Measurements from ENCODE around the gene CNTNAP2. TPM values are rescaled to one million over a fixed set of nuclear protein-coding genes. Genes with fewer than 3 reads are reported as not detected.

CNTNAP2 gene
- total and polyA plus RNA-seq, 2 of the 4 experiments (the other 2 are of a cell fraction) = not detected

GRCh38 chr7:147857152-147858140, 1740.8 kb downstream of the CNTNAP2 start:
- ATAC-seq (ENCODE audit: low read depth) = no peak
- no peak overlapping the region for H2BK5ac ChIP-seq (ENCODE audit: low read depth, low read length, poor library complexity, severe bottlenecking)
- CTCF ChIA-PET = interaction anchor here (0.5 kb wide), 1 partner anchor 9 kb away, joined by 4 read pairs; no protein-coding TSS in a partner anchor
- TF ChIP-seq POLR2A (IDR thresholded peaks at IDR 0.05; ENCODE audit: low read depth, low read length) (no peak), RAD21 (IDR thresholded peaks at IDR 0.05; ENCODE audit: low read length) (no peak), BHLHE40 (IDR thresholded peaks at IDR 0.05; ENCODE audit: low read depth, low read length) (no peak), MAFK (IDR thresholded peaks at IDR 0.05; ENCODE audit: low read depth, low read length) (no peak), CHD1 (IDR thresholded peaks at IDR 0.05; ENCODE audit: low read depth, low read length) (no peak), MAZ (IDR thresholded peaks at IDR 0.05; ENCODE audit: borderline replicate concordance, low read depth, low read length) (no peak), MXI1 (IDR thresholded peaks at IDR 0.05; ENCODE audit: borderline replicate concordance, low read depth, low read length) (no peak), RCOR1 (IDR thresholded peaks at IDR 0.05; ENCODE audit: insufficient replicate concordance, low read length) (no peak), USF2 (IDR thresholded peaks at IDR 0.05; ENCODE audit: low read depth, low read length) (no peak), FOS (IDR thresholded peaks at IDR 0.05; ENCODE audit: low read depth, low read length) (no peak), NFE2L2 (IDR thresholded peaks at IDR 0.05; ENCODE audit: low read depth, low read length) (no peak), ELK1 (IDR thresholded peaks at IDR 0.05; ENCODE audit: borderline replicate concordance, low read depth, low read length) (no peak), CEBPB (IDR thresholded peaks at IDR 0.05; ENCODE audit: low read depth, low read length) (no peak), SMC3 (IDR thresholded peaks at IDR 0.05; ENCODE audit: low read depth, low read length) (no peak), CTCF (conservative IDR thresholded peaks at IDR 0.05; ENCODE audit: low read depth, low read length) (no peak)

More at GRCh38 chr7:147857152-147858140, 1740.8 kb downstream of the CNTNAP2 start:
- Histone ChIP-seq H2AK9ac (replicated peaks; ENCODE audit: low read depth, low read length, poor library complexity) (no peak overlapping the region), H3K27ac (ENCODE audit: insufficient read depth, low read length) (no peak overlapping the region), H3K4me2 (ENCODE audit: low read depth, low read length) (no peak overlapping the region), H3K14ac (replicated peaks; ENCODE audit: low read depth, low read length) (no peak overlapping the region), H2BK20ac (ENCODE audit: low read depth, low read length) (no peak overlapping the region), H4K91ac (ENCODE audit: insufficient read depth, low read depth, low read length) (no peak overlapping the region), H2BK120ac (ENCODE audit: low read depth, low read length) (no peak overlapping the region), H4K5ac (ENCODE audit: low read depth, low read length) (no peak overlapping the region), H2BK15ac (ENCODE audit: low read depth, low read length) (no peak overlapping the region), H3K36me3 (ENCODE audit: control insufficient read depth, insufficient read depth, low read length) (no peaks in the 10 kb centered on the region), H3K27me3 (ENCODE audit: control insufficient read depth, insufficient read depth, low read length) (no peaks in the 10 kb centered on the region), H2AFZ (replicated peaks; ENCODE audit: low read length, poor library complexity) (no peak overlapping the region), H4K8ac (ENCODE audit: low read depth in 2 of 2, low read length in 2 of 2) (no peak overlapping the region), H3K4me1 (ENCODE audit: control insufficient read depth, insufficient read depth, low read length) (no peaks in the 10 kb centered on the region), H3K4ac (ENCODE audit: low read depth, low read length) (no peak overlapping the region), H3K23ac (ENCODE audit: low read depth, low read length) (no peak overlapping the region), H3K4me3 (ENCODE audit: insufficient read depth, low read depth, low read length) (no peak overlapping the region), H3K9me1 (ENCODE audit: insufficient read depth, low read length) (no peaks in the 10 kb centered on the region), H4K20me1 (ENCODE audit: insufficient read depth, low read length) (no peaks in the 10 kb centered on the region), H3K9me3 (ENCODE audit: control insufficient read depth, insufficient read depth, low read length) (peaks cover 9% of the 10 kb centered on the region), H3K79me1 (ENCODE audit: low read depth in 1 of 2, low read length in 2 of 2) (no peaks in the 10 kb centered on the region), H3K56ac (ENCODE audit: extremely low read depth, insufficient read depth, low read length) (no peak overlapping the region), H3K18ac (ENCODE audit: low read depth, low read length) (no peak overlapping the region), H2AK5ac (ENCODE audit: low read depth, low read length) (no peak overlapping the region), H3K9ac (ENCODE audit: low read depth, low read length) (no peak overlapping the region)
- dilution Hi-C loops (cut with HindIII; ENCODE audit: low sequenced_read_pairs, unreplicated experiment) = no loop called here
- POLR2A ChIA-PET (ENCODE audit: unreplicated experiment) = no interaction called here
- no peak for DNase-seq
- no CpG with 5 or more reads among the region's 8 CpGs for WGBS, 2 experiments (ENCODE audit: extremely low coverage in 2 of 2, insufficient read length in 1 of 2)
- intact Hi-C loops (cut with micrococcal nuclease) = no loop called here
- no TSS peak for BruUV-seq (replicated peaks)
- in situ Hi-C loops (cut with MboI; ENCODE audit: low sequenced_read_pairs) = no loop called here
